HepG2 (cell line): ENCODE results near the gene VDR. TPM values are rescaled to one million over a fixed set of nuclear protein-coding genes. Genes with fewer than 3 reads are reported as not detected.

Experiments used
- ATAC-seq: fragments of 200-7000 bp; cut with Tn5 transposase; 3 replicates; pipeline ENCODE4 v1.9.1; 2020; ENCODE audit warnings: mild to moderate bottlenecking, moderate library complexity
- BruUV-seq: library from RNA; stranded (reverse); fragments of 400-500 nt; replicated peaks from 2 replicates; lab custom pipeline; 2021; lab: Mats Ljungman, UMichigan
- CTCF ChIA-PET: fragments of 300-600 bp; formaldehyde crosslinking; extraction: SDS; loops from one replicate; lab custom pipeline; 2021; ENCODE audit warnings: low total read pairs, inconsistent platforms, low intra/inter-chr PET ratio; lab: Yijun Ruan, JAX
- POLR2A ChIA-PET: fragments of 350-600 bp; sonication (Branson Sonifier 250); formaldehyde crosslinking; loops from one replicate; lab custom pipeline; 2020; ENCODE audit warnings: antibody characterized with exemption, inconsistent platforms; lab: Yijun Ruan, JAX
- DNase-seq: peaks from one replicate; pipeline ENCODE4 v3.0.0-alpha.2; 2015; ENCODE audit warnings: low spot score
- FAIRE-seq: peaks from 3 replicates; lab custom pipeline; 2011; peaks lifted over from hg19 to GRCh38; lab: Jason Lieb, UNC
- H2AFZ ChIP-seq: one replicate; pipeline ENCODE4 v1.6.1; 2011; ENCODE audit warnings: low read length, inconsistent platforms
- H3K27ac ChIP-seq: fragments of 300-600 bp; 3 replicates; pipeline ENCODE4 v1.8.0; 2011; ENCODE audit warnings: mixed run types, mild to moderate bottlenecking, mixed read lengths, low read length, inconsistent platforms; ENCODE audit not compliant: insufficient read depth; ENCODE audit errors: extremely low read length
- H3K27me3 ChIP-seq, 2 experiments: fragments of 200-600 bp in 1 of 2; 2 replicates in 1 of 2; 3 replicates in 1 of 2; pipeline versions ENCODE4 v1.6.0 to v1.8.0; 2011; ENCODE audit warnings: low read length in 2 of 2, mild to moderate bottlenecking in 2 of 2, moderate library complexity in 2 of 2, inconsistent platforms in 1 of 2; ENCODE audit not compliant: insufficient read depth in 2 of 2, control insufficient read depth in 1 of 2
- H3K36me3 ChIP-seq, 2 experiments: fragments of 200-600 bp in 1 of 2; replicated peaks in 1 of 2; 2 replicates in 1 of 2; 3 replicates in 1 of 2; pipeline versions ENCODE4 v1.5.1 to v1.8.0; 2011; ENCODE audit warnings: low read length in 2 of 2, inconsistent platforms in 1 of 2; ENCODE audit not compliant: insufficient read depth in 2 of 2, control insufficient read depth in 1 of 2
- H3K4me1 ChIP-seq: 2 replicates; pipeline ENCODE4 v1.5.1; 2012; ENCODE audit warnings: low read length, inconsistent platforms; ENCODE audit not compliant: insufficient read depth
- H3K4me2 ChIP-seq: 2 replicates; pipeline ENCODE4 v1.6.0; 2011; ENCODE audit warnings: low read depth, low read length, inconsistent platforms
- H3K4me3 ChIP-seq, 3 experiments: fragments of 200-600 bp in 1 of 3; sonication (generic), shearing (Covaris generic) in 1 of 3; replicated peaks in 1 of 3; 2 replicates each; pipeline ENCODE4 v1.5.1; 2011 to 2016; ENCODE audit warnings: low read length in 3 of 3, inconsistent platforms in 2 of 3, low read depth in 2 of 3, mild to moderate bottlenecking in 2 of 3, control low read depth in 1 of 3, mixed read lengths in 1 of 3; ENCODE audit not compliant: insufficient read depth in 1 of 3
- H3K79me2 ChIP-seq: one replicate; pipeline ENCODE4 v1.6.1; 2011; ENCODE audit warnings: low read length, inconsistent platforms; ENCODE audit not compliant: insufficient read depth
- H3K9ac ChIP-seq: 2 replicates; pipeline ENCODE4 v1.6.0; 2011; ENCODE audit warnings: mild to moderate bottlenecking, low read depth, low read length, inconsistent platforms; ENCODE audit not compliant: insufficient read depth
- H3K9me3 ChIP-seq: 2 replicates; pipeline ENCODE4 v1.5.1; 2012; ENCODE audit warnings: mild to moderate bottlenecking, low read length
- H4K20me1 ChIP-seq: 2 replicates; pipeline ENCODE4 v1.6.0; 2011; ENCODE audit warnings: inconsistent platforms, mild to moderate bottlenecking, low read length, moderate library complexity; ENCODE audit not compliant: insufficient read depth
- EEA1 ChIP-seq: sonication (generic); formaldehyde crosslinking; IDR thresholded peaks from 2 replicates; pipeline ENCODE4 v1.5.1; 2020; ENCODE audit warnings: mild to moderate bottlenecking, missing genetic modification reagents, borderline replicate concordance
- HES4 ChIP-seq: sonication (generic); formaldehyde crosslinking; IDR thresholded peaks from 2 replicates; pipeline ENCODE4 v1.9.0; 2021; ENCODE audit warnings: mild to moderate bottlenecking, missing genetic modification reagents, borderline replicate concordance
- TARDBP ChIP-seq: sonication (generic); formaldehyde crosslinking; IDR thresholded peaks from 2 replicates; pipeline ENCODE4 v1.8.0; 2022; ENCODE audit warnings: mild to moderate bottlenecking, missing genetic modification reagents
- TEAD3 ChIP-seq: optimal IDR thresholded peaks from 2 replicates; pipeline ENCODE3; 2016; ENCODE audit warnings: borderline replicate concordance
- ZMAT3 ChIP-seq: sonication (generic); formaldehyde crosslinking; conservative IDR thresholded peaks from 2 replicates; pipeline ENCODE4 v1.7.0; 2021; ENCODE audit warnings: missing genetic modification reagents
- WGBS: methylation state at CpG from one replicate; pipeline ENCODE4 v1.1.6; 2017; ENCODE audit warnings: low lambda C conversion rate; 5-methylcytosine and 5-hydroxymethylcytosine counted together
- in situ Hi-C: cut with HindIII; loops from 2 replicates; pipeline ENCODE4 v1.10.0; 2017; ENCODE audit warnings: low pct_unique_long_range_greater_than_20kb; ENCODE audit not compliant: extremely low pct_ligation_motif_present
- intact Hi-C: fragments of 100-400 bp; cut with micrococcal nuclease; formaldehyde crosslinking; loops from one replicate; pipeline ENCODE4 v1.10.0; 2022; ENCODE audit not compliant: unreplicated experiment
- polyA plus RNA-seq, 8 experiments: library from polyadenylated mRNA; depleted of rRNA in 3 of 8; stranded (reverse) in 7 of 8; unstranded in 1 of 8; fragments of >200 nt; fragmentation: Illumina TruSeq in 4 of 8; extraction: Trizol in 4 of 8; gene quantifications; 2 replicates each; pipeline versions ENCODE4 v1.2.1 to v1.2.3, GENCODE V29; 2011 to 2016; ENCODE audit warnings: low read depth in 4 of 8, missing spikeins in 1 of 8, mixed read lengths in 1 of 8; ENCODE audit not compliant: insufficient read depth in 1 of 8
- total RNA-seq, 5 experiments: library from RNA; depleted of rRNA; stranded (reverse); fragments of >200 nt; fragmentation: Illumina TruSeq; extraction: Trizol; gene quantifications; 2 replicates each; pipeline ENCODE4 v1.2.3, GENCODE V29; 2016; ENCODE audit warnings: low read depth in 1 of 5
- TF ChIP-seq, protein P1 (sequence below): sonication (generic); formaldehyde crosslinking; IDR thresholded peaks from 2 replicates; pipeline ENCODE4 v1.8.0; 2022; ENCODE audit warnings: missing genetic modification reagents, mild to moderate bottlenecking, moderate library complexity, borderline replicate concordance

Gene VDR
- total and polyA plus RNA-seq, 2 of the 13 experiments (the other 11 are each of a cell fraction or from before 2014, with no cell fraction given) = 0.08 to 0.33 TPM

DNA sequence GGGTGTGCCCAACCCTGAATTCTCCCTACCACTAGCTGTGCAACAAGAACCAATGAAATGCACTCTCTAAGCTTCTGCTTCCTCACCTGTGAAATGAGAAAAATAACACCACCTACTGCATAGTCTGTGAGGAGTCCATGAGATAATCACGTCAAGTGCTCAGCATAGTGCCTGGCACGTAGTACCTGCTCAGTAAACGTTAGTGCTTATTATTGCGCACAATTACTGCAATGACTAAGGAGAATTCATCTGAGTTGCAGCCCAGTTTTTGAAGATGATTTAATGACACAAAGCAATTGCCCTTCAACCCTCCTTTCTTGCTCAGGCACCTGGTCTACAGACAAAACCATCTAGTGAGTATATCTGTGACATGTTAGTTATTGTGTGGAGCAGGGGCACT is 8.8 kb downstream of the VDR start:
- peaks cover 19% of the 10 kb centered on the region for H3K4me1 ChIP-seq
- DNase-seq (no peak), ATAC-seq (no peak)
- no peaks in the 10 kb centered on the region for H3K79me2 ChIP-seq
- H3K4me2 ChIP-seq = no peak overlapping the region
- BruUV-seq = no TSS peak
- intact Hi-C loops = no loop called here
- no peak overlapping the region for H2AFZ ChIP-seq
- H3K27me3 ChIP-seq = no peaks in the 10 kb centered on the region; a peak in 1 of 5 replicates
- ChIA-PET CTCF (no interaction called here), POLR2A (no interaction called here)
- H3K36me3 ChIP-seq = no peaks in the 10 kb centered on the region
- no peak overlapping the region for H3K9ac ChIP-seq
- H4K20me1 ChIP-seq = no peaks in the 10 kb centered on the region
- no peak for TF ChIP-seq EEA1
- no peak for TF ChIP-seq TEAD3 (CRISPR knock-in tag)
- no peak for TF ChIP-seq ZMAT3 (CRISPR knock-in tag)
- no peak for TF ChIP-seq HES4
- TF ChIP-seq, protein P1, sequence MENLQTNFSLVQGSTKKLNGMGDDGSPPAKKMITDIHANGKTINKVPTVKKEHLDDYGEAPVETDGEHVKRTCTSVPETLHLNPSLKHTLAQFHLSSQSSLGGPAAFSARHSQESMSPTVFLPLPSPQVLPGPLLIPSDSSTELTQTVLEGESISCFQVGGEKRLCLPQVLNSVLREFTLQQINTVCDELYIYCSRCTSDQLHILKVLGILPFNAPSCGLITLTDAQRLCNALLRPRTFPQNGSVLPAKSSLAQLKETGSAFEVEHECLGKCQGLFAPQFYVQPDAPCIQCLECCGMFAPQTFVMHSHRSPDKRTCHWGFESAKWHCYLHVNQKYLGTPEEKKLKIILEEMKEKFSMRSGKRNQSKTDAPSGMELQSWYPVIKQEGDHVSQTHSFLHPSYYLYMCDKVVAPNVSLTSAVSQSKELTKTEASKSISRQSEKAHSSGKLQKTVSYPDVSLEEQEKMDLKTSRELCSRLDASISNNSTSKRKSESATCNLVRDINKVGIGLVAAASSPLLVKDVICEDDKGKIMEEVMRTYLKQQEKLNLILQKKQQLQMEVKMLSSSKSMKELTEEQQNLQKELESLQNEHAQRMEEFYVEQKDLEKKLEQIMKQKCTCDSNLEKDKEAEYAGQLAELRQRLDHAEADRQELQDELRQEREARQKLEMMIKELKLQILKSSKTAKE (CRISPR knock-in tag) = no peak
- TF ChIP-seq, all 625 proteins: peak for 0
- Histone ChIP-seq H3K9me3 (no peaks in the 10 kb centered on the region), H3K27ac (no peak overlapping the region), H3K4me3 (no peak overlapping the region)
- in situ Hi-C loops = no loop called here
- no peak for FAIRE-seq
- 63% methylated on average over 4 of the region's 4 CpGs for WGBS

DNA sequence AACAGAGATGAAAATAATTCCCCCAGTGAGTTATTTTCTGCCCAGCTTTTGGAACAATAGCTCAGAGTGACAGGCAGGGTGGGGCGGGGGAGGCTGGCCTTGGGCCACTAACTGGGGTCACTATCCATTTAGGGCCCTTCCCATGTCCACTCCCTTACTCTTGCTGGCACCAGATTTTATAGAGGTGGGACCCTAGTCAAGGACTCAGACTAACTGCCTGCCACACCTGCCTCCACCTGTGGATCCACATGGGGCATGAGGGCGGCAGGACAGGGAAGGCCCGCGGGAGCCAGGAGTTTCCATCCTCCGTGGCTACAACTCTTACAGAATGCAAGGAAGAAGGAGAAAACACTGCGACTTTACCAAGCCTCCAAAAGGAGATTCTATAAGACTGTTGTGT is 10.1 kb downstream of the VDR start:
- no peak overlapping the region for H3K9ac ChIP-seq
- H4K20me1 ChIP-seq = no peaks in the 10 kb centered on the region
- H3K4me2 ChIP-seq = no peak overlapping the region
- no peaks in the 10 kb centered on the region; a peak in 1 of 5 replicates for H3K27me3 ChIP-seq
- DNase-seq (no peak), ATAC-seq (no peak), FAIRE-seq (no peak)
- intact Hi-C loops (no loop called here), in situ Hi-C loops (no loop called here)
- H2AFZ ChIP-seq = no peak overlapping the region
- 0 out of 2 replicates have a peak, but pooled peaks cover 8% of the 10 kb centered on the region for H3K4me1 ChIP-seq
- ChIA-PET POLR2A (no interaction called here), CTCF (no interaction called here)
- no peaks in the 10 kb centered on the region for H3K36me3 ChIP-seq
- BruUV-seq = no TSS peak
- H3K79me2 ChIP-seq = no peaks in the 10 kb centered on the region
- no peak for TF ChIP-seq TARDBP
- no peak overlapping the region for H3K27ac ChIP-seq
- H3K9me3 ChIP-seq = no peaks in the 10 kb centered on the region
- 57% methylated on average over 6 of the region's 6 CpGs for WGBS
- no peak overlapping the region for H3K4me3 ChIP-seq
